ENCODE data around the gene TPPP2.

DNA sequence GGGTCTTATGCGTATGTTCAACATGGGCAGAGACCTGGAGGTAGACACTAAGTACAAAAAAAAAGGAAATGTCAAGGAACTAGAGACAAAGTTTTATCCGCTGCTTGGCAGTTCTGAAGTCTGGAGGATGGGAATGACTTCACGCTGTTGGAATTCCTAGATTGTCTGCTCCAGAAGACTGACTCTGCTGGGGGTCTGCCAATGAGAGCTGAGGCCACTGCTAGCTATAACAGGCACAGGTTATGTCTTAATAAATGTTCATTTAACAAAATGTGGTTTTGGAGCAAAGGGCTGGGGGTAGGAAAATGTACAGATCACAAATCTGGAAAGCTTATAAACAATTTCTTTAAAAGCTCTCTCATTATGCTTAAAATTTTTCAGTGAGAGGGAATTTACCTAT, 33.5 kb downstream of the TPPP2 start:
- TF ChIP-seq EZH2 (IDR thresholded peaks at IDR 0.05; ENCODE audit: borderline replicate concordance, low read length) (no peak), CTCF (conservative IDR thresholded peaks at IDR 0.05 in 1 of 2, IDR thresholded peaks at IDR 0.05 in 1 of 2; ENCODE audit: extremely low read depth in 1 of 2, insufficient read depth in 1 of 2, low read depth in 1 of 2, low read length in 2 of 2) (no peak)

All from mammary epithelial cell (primary cell).